HEK293T (cell line): ENCODE results near the gene ITGA11.

Experiments
- ARNT ChIP-seq: fragments of 450-650 bp; IDR thresholded peaks from 2 replicates; pipeline ENCODE4 v1.6.1; 2017; ENCODE audit warnings: mild to moderate bottlenecking
- BHLHE40 ChIP-seq: fragments of 450-650 bp; IDR thresholded peaks from 2 replicates; pipeline ENCODE4 v1.6.1; 2016; ENCODE audit warnings: mild to moderate bottlenecking, moderate library complexity, borderline replicate concordance
- ELF4 ChIP-seq: fragments of 450-650 bp; IDR thresholded peaks from 2 replicates; pipeline ENCODE4 v1.6.1; 2017; ENCODE audit warnings: antibody characterized with exemption
- FOXA1 ChIP-seq: fragments of 450-650 bp; IDR thresholded peaks from 2 replicates; pipeline ENCODE4 v1.6.1; 2016; ENCODE audit warnings: mild to moderate bottlenecking
- FOXK2 ChIP-seq: fragments of 450-650 bp; IDR thresholded peaks from 2 replicates; pipeline ENCODE4 v1.6.1; 2016; ENCODE audit warnings: mild to moderate bottlenecking
- FOXM1 ChIP-seq: fragments of 450-650 bp; IDR thresholded peaks from 2 replicates; pipeline ENCODE4 v1.6.1; 2017; ENCODE audit warnings: mild to moderate bottlenecking, borderline replicate concordance
- HDGF ChIP-seq: fragments of 450-650 bp; IDR thresholded peaks from 2 replicates; pipeline ENCODE4 v1.6.1; 2017; ENCODE audit warnings: antibody characterized with exemption, borderline replicate concordance
- L3MBTL2 ChIP-seq: fragments of 450-650 bp; conservative IDR thresholded peaks from 2 replicates; pipeline ENCODE4 v1.6.1; 2016; ENCODE audit warnings: mild to moderate bottlenecking
- NFRKB ChIP-seq: fragments of 450-650 bp; IDR thresholded peaks from 2 replicates; pipeline ENCODE4 v1.6.1; 2016; ENCODE audit warnings: mild to moderate bottlenecking, moderate library complexity
- SP1 ChIP-seq: fragments of 450-650 bp; IDR thresholded peaks from 2 replicates; pipeline ENCODE4 v1.6.1; 2017
- SUZ12 ChIP-seq: fragments of 450-650 bp; IDR thresholded peaks from 2 replicates; pipeline ENCODE4 v1.6.1; 2016; ENCODE audit warnings: mild to moderate bottlenecking
- ZNF384 ChIP-seq: fragments of 450-650 bp; IDR thresholded peaks from 2 replicates; pipeline ENCODE4 v1.6.1; 2016

- TF ChIP-seq SP1: no peak
- no peak for TF ChIP-seq ZNF384
- TF ChIP-seq NFRKB: no peak
- no peak for TF ChIP-seq HDGF
- no peak for TF ChIP-seq FOXA1
- no peak for TF ChIP-seq BHLHE40
- TF ChIP-seq L3MBTL2: no peak
- no peak for TF ChIP-seq FOXK2
- TF ChIP-seq ELF4: no peak
- no peak for TF ChIP-seq SUZ12
- TF ChIP-seq ARNT: no peak
- TF ChIP-seq FOXM1: no peak
Measured at GRCh38 chr15:68401496-68402431, 30.2 kb downstream of the ITGA11 start.
